HCT116 (cell line): Measurements from ENCODE around the gene SLC24A3. TPM values are rescaled to one million over a fixed set of nuclear protein-coding genes. Genes with fewer than 3 reads are reported as not detected.

Source experiments
- ATAC-seq: fragments of 200-7000 bp; cut with Tn5 transposase; 2 replicates; pipeline ENCODE4 v1.9.1; 2020; ENCODE audit warnings: mild to moderate bottlenecking, moderate library complexity
- BruUV-seq: library from RNA; stranded (reverse); fragments of 400-500 nt; replicated peaks from 2 replicates; lab custom pipeline; 2021; lab: Mats Ljungman, UMichigan
- CTCF ChIA-PET: fragments of 300-600 bp; sonication (Branson Sonifier 250); formaldehyde crosslinking; loops from one replicate; lab custom pipeline; 2021; ENCODE audit warnings: antibody characterized with exemption; lab: Charles Lee
- POLR2A ChIA-PET: fragments of 300-600, 350-600 bp; sonication (Branson Sonifier 250); formaldehyde crosslinking; loops from one replicate; lab custom pipeline; 2021; ENCODE audit warnings: antibody characterized with exemption; lab: Charles Lee
- RAD21 ChIA-PET, 2 experiments: fragments of 300-600 bp; sonication (Branson Sonifier 250); formaldehyde crosslinking; loops; one replicate each; lab custom pipeline; 2023; ENCODE audit warnings: low total read pairs in 2 of 2; ENCODE audit not compliant: uncharacterized antibody in 2 of 2, unreplicated experiment in 2 of 2, low non-redundant PET in 1 of 2; lab: Charles Lee
- DNase-seq: peaks from one replicate; pipeline ENCODE4 v3.0.0-alpha.2; 2010; ENCODE audit warnings: low read depth, low spot score
- H2AFZ ChIP-seq: fragments of 200-600 bp; shearing (Covaris generic), sonication (generic); 2 replicates; pipeline ENCODE4 v1.6.1; 2017; ENCODE audit warnings: low read depth, mixed run types, mixed read lengths, antibody characterized with exemption, low read length; ENCODE audit not compliant: poor library complexity, severe bottlenecking
- H3K27ac ChIP-seq: 2 replicates; pipeline ENCODE4 v1.5.1; 2012; ENCODE audit warnings: low read depth, low read length
- H3K27me3 ChIP-seq: fragments of 200-600 bp; sonication (generic); 2 replicates; pipeline ENCODE4 v1.6.1; 2016; ENCODE audit warnings: mixed run types, low read length, mixed read lengths; ENCODE audit not compliant: insufficient read depth
- H3K36me3 ChIP-seq, 2 experiments: fragments of 200-500 bp in 1 of 2; fragments of 200-600 bp in 1 of 2; sonication (Bioruptor generic) in 1 of 2; sonication (generic) in 1 of 2; 2 replicates each; pipeline versions ENCODE4 v1.5.1 to v1.6.1; 2014 to 2016; ENCODE audit warnings: low read length in 2 of 2, inconsistent platforms in 1 of 2, mixed read lengths in 1 of 2, mixed run types in 1 of 2; ENCODE audit not compliant: insufficient read depth in 2 of 2, control insufficient read depth in 1 of 2
- H3K4me1 ChIP-seq, 2 experiments: fragments of 200-600 bp in 1 of 2; sonication (generic) in 1 of 2; 2 replicates each; pipeline versions ENCODE4 v1.5.1 to v1.6.1; 2012 to 2017; ENCODE audit warnings: low read length in 2 of 2, inconsistent platforms in 1 of 2, mild to moderate bottlenecking in 1 of 2, mixed read lengths in 1 of 2, mixed run types in 1 of 2, moderate library complexity in 1 of 2; ENCODE audit not compliant: insufficient read depth in 2 of 2, control insufficient read depth in 1 of 2
- H3K4me2 ChIP-seq: fragments of 200-600 bp; sonication (generic); 2 replicates; pipeline ENCODE4 v1.6.1; 2017; ENCODE audit warnings: mixed run types, low read length, mixed read lengths
- H3K4me3 ChIP-seq, 2 experiments: fragments of 200-600 bp in 1 of 2; sonication (generic) in 1 of 2; replicated peaks in 1 of 2; 2 replicates each; pipeline ENCODE4 v1.5.1; 2011 to 2016; ENCODE audit warnings: low read length in 2 of 2, control low read depth in 1 of 2, low read depth in 1 of 2, mild to moderate bottlenecking in 1 of 2, mixed read lengths in 1 of 2, mixed run types in 1 of 2
- H3K79me2 ChIP-seq: fragments of 200-600 bp; sonication (generic); 2 replicates; pipeline ENCODE4 v1.6.1; 2017; ENCODE audit warnings: mild to moderate bottlenecking, mixed run types, low read length, moderate library complexity, mixed read lengths; ENCODE audit not compliant: insufficient read depth
- H3K9ac ChIP-seq: fragments of 200-600 bp; sonication (generic); 2 replicates; pipeline ENCODE4 v1.6.1; 2016; ENCODE audit warnings: low read length, mixed read lengths
- H3K9me2 ChIP-seq: fragments of 200-600 bp; sonication (generic), shearing (Covaris generic); 2 replicates; pipeline ENCODE4 v1.6.1; 2017; ENCODE audit warnings: mixed run types, mild to moderate bottlenecking, moderate library complexity; ENCODE audit not compliant: insufficient read depth
- H3K9me3 ChIP-seq, 2 experiments: fragments of 200-500 bp in 1 of 2; fragments of 200-600 bp in 1 of 2; sonication (Bioruptor generic) in 1 of 2; sonication (generic) in 1 of 2; 2 replicates each; pipeline ENCODE4 v1.6.1; 2014 to 2017; ENCODE audit warnings: low read length in 2 of 2, mixed read lengths in 2 of 2, inconsistent platforms in 1 of 2, low read depth in 1 of 2, mild to moderate bottlenecking in 1 of 2, mixed run types in 1 of 2, moderate library complexity in 1 of 2; ENCODE audit not compliant: control insufficient read depth in 1 of 2, insufficient read depth in 1 of 2
- H4K20me1 ChIP-seq: fragments of 200-600 bp; sonication (generic), shearing (Covaris generic); 2 replicates; pipeline ENCODE4 v1.6.1; 2017; ENCODE audit warnings: mixed run types, mild to moderate bottlenecking, moderate library complexity; ENCODE audit not compliant: insufficient read depth
- CEBPB ChIP-seq: IDR thresholded peaks from 2 replicates; pipeline ENCODE4 v1.6.1; 2012; ENCODE audit warnings: low read depth
- EGR1 ChIP-seq: IDR thresholded peaks from 2 replicates; pipeline ENCODE4 v1.6.1; 2012; ENCODE audit warnings: low read depth
- ELF1 ChIP-seq: IDR thresholded peaks from 2 replicates; pipeline ENCODE4 v1.6.1; 2012; ENCODE audit warnings: low read depth, borderline replicate concordance
- EZH2 ChIP-seq: fragments of 200-600 bp; sonication (generic); IDR thresholded peaks from 2 replicates; pipeline ENCODE4 v1.6.1; 2017; ENCODE audit warnings: antibody characterized with exemption, mixed run types
- EZH2phosphoT487 ChIP-seq: fragments of 200-600 bp; IDR thresholded peaks from 2 replicates; pipeline ENCODE4 v1.6.1; 2018; ENCODE audit warnings: antibody characterized with exemption, borderline replicate concordance
- FOSL1 ChIP-seq: IDR thresholded peaks from 2 replicates; pipeline ENCODE4 v1.6.1; 2012; ENCODE audit warnings: low read depth
- JUND ChIP-seq: IDR thresholded peaks from 2 replicates; pipeline ENCODE4 v1.6.1; 2012
- POLR2A ChIP-seq: IDR thresholded peaks from 2 replicates; pipeline ENCODE4 v1.7.0; 2011; ENCODE audit warnings: borderline replicate concordance; ENCODE audit not compliant: insufficient read depth, insufficient read length; ENCODE audit errors: extremely low read depth
- POLR2AphosphoS5 ChIP-seq: IDR thresholded peaks from 2 replicates; pipeline ENCODE4 v1.6.1; 2011; ENCODE audit warnings: mild to moderate bottlenecking, low read depth, low read length, moderate library complexity
- RAD21 ChIP-seq: IDR thresholded peaks from 2 replicates; pipeline ENCODE4 v1.6.1; 2012; ENCODE audit warnings: low read depth, mild to moderate bottlenecking
- SP1 ChIP-seq: IDR thresholded peaks from 2 replicates; pipeline ENCODE4 v1.6.1; 2012; ENCODE audit warnings: low read depth
- SRF ChIP-seq: IDR thresholded peaks from 2 replicates; pipeline ENCODE4 v1.6.1; 2012; ENCODE audit warnings: low read depth
- TCF7L2 ChIP-seq: IDR thresholded peaks from 2 replicates; pipeline ENCODE4 v1.7.0; 2011; ENCODE audit warnings: borderline replicate concordance, inconsistent platforms; ENCODE audit not compliant: insufficient read depth, insufficient read length; ENCODE audit errors: extremely low read depth
- ZFX ChIP-seq: fragments of 450-650 bp; IDR thresholded peaks from 2 replicates; pipeline ENCODE4 v1.6.1; 2017
- intact Hi-C: fragments of 100-400 bp; cut with micrococcal nuclease; formaldehyde crosslinking; loops from 2 replicates; pipeline ENCODE4 v1.10.0; 2022
- total RNA-seq: library from RNA; stranded (reverse); gene quantifications from one replicate; pipeline ENCODE4 v1.2.1, GENCODE V29; 2021; ENCODE audit not compliant: unreplicated experiment
- TF ChIP-seq, protein P1 (sequence below): IDR thresholded peaks from 2 replicates; pipeline ENCODE4 v1.6.1; 2012
- TF ChIP-seq, protein P2 (sequence below): IDR thresholded peaks from 2 replicates; pipeline ENCODE4 v1.6.1; 2011; ENCODE audit warnings: mild to moderate bottlenecking, low read length, moderate library complexity; ENCODE audit not compliant: insufficient replicate concordance; ENCODE audit errors: extremely low read depth
- TF ChIP-seq, protein P3 (sequence below): IDR thresholded peaks from 2 replicates; pipeline ENCODE4 v1.6.1; 2012; ENCODE audit warnings: low read depth
- TF ChIP-seq, protein P4 (sequence below), 3 experiments: fragments of 200-600 bp in 1 of 3; sonication (generic) in 1 of 3; IDR thresholded peaks in 2 of 3; conservative IDR thresholded peaks in 1 of 3; 2 replicates each; pipeline ENCODE4 v1.5.1; 2012 to 2017; ENCODE audit warnings: low read depth in 2 of 3, low read length in 2 of 3, antibody characterized with exemption in 1 of 3, borderline replicate concordance in 1 of 3, control low read depth in 1 of 3, mild to moderate bottlenecking in 1 of 3, mixed read lengths in 1 of 3, mixed run types in 1 of 3, moderate library complexity in 1 of 3; ENCODE audit not compliant: insufficient read depth in 1 of 3
- TF ChIP-seq, protein P5 (sequence below): IDR thresholded peaks from 2 replicates; pipeline ENCODE4 v1.6.1; 2012

SLC24A3 gene
- total RNA-seq, 1 experiment from 2014 or later: not detected

DNA sequence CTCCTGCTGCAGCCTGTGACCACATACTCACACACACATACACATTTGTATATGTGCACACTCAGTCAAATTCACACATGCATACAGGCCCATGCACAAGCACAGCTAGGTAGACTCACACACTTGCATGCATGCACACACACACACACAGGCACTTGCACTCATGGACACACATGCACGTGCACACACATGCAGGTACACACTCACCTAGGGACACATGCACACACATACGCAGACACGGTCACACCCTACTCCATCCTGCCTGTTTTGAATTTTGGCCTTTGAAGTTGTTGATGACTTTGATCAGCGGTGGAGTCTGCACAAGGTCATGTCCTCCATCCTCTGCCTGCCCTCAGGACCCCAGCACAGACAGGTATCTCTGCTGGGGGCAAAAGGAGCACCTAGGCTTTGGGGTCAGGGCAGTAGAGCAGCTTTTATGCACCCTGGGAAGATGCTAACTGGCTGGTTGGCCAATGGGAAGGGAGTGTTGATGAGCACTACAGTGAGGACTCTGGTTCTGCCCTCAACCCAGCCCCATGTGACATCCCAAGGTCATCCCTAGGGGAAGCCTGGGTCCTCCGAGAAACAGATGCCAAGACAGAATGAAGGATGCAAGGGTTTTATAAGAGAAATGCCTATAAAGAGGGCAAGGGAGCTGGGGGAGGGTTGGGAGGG lies 218.3 kb downstream of the SLC24A3 start:
- ChIA-PET RAD21 (no interaction called here), CTCF (no interaction called here), POLR2A (no interaction called here)
- H3K4me2 ChIP-seq: no peak overlapping the region
- H2AFZ ChIP-seq: no peak overlapping the region
- intact Hi-C loops: no loop called here
- TF ChIP-seq, protein P1, sequence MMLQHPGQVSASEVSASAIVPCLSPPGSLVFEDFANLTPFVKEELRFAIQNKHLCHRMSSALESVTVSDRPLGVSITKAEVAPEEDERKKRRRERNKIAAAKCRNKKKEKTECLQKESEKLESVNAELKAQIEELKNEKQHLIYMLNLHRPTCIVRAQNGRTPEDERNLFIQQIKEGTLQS: no peak
- TF ChIP-seq SRF (no peak), SP1 (no peak), EGR1 (no peak), EZH2 (no peak), FOSL1 (no peak), ELF1 (no peak), POLR2AphosphoS5 (no peak), JUND (no peak), ZFX (no peak), EZH2phosphoT487 (no peak), RAD21 (no peak), TCF7L2 (no peak), POLR2A (no peak), CEBPB (no peak)
- TF ChIP-seq, protein P2, sequence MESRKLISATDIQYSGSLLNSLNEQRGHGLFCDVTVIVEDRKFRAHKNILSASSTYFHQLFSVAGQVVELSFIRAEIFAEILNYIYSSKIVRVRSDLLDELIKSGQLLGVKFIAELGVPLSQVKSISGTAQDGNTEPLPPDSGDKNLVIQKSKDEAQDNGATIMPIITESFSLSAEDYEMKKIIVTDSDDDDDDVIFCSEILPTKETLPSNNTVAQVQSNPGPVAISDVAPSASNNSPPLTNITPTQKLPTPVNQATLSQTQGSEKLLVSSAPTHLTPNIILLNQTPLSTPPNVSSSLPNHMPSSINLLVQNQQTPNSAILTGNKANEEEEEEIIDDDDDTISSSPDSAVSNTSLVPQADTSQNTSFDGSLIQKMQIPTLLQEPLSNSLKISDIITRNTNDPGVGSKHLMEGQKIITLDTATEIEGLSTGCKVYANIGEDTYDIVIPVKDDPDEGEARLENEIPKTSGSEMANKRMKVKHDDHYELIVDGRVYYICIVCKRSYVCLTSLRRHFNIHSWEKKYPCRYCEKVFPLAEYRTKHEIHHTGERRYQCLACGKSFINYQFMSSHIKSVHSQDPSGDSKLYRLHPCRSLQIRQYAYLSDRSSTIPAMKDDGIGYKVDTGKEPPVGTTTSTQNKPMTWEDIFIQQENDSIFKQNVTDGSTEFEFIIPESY: no peak
- TF ChIP-seq, protein P3, sequence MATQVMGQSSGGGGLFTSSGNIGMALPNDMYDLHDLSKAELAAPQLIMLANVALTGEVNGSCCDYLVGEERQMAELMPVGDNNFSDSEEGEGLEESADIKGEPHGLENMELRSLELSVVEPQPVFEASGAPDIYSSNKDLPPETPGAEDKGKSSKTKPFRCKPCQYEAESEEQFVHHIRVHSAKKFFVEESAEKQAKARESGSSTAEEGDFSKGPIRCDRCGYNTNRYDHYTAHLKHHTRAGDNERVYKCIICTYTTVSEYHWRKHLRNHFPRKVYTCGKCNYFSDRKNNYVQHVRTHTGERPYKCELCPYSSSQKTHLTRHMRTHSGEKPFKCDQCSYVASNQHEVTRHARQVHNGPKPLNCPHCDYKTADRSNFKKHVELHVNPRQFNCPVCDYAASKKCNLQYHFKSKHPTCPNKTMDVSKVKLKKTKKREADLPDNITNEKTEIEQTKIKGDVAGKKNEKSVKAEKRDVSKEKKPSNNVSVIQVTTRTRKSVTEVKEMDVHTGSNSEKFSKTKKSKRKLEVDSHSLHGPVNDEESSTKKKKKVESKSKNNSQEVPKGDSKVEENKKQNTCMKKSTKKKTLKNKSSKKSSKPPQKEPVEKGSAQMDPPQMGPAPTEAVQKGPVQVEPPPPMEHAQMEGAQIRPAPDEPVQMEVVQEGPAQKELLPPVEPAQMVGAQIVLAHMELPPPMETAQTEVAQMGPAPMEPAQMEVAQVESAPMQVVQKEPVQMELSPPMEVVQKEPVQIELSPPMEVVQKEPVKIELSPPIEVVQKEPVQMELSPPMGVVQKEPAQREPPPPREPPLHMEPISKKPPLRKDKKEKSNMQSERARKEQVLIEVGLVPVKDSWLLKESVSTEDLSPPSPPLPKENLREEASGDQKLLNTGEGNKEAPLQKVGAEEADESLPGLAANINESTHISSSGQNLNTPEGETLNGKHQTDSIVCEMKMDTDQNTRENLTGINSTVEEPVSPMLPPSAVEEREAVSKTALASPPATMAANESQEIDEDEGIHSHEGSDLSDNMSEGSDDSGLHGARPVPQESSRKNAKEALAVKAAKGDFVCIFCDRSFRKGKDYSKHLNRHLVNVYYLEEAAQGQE: no peak
- TF ChIP-seq, protein P4, sequence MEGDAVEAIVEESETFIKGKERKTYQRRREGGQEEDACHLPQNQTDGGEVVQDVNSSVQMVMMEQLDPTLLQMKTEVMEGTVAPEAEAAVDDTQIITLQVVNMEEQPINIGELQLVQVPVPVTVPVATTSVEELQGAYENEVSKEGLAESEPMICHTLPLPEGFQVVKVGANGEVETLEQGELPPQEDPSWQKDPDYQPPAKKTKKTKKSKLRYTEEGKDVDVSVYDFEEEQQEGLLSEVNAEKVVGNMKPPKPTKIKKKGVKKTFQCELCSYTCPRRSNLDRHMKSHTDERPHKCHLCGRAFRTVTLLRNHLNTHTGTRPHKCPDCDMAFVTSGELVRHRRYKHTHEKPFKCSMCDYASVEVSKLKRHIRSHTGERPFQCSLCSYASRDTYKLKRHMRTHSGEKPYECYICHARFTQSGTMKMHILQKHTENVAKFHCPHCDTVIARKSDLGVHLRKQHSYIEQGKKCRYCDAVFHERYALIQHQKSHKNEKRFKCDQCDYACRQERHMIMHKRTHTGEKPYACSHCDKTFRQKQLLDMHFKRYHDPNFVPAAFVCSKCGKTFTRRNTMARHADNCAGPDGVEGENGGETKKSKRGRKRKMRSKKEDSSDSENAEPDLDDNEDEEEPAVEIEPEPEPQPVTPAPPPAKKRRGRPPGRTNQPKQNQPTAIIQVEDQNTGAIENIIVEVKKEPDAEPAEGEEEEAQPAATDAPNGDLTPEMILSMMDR (IDR thresholded peaks at IDR 0.05 in 2 of 3, conservative IDR thresholded peaks at IDR 0.05 in 1 of 3; ENCODE audit: borderline replicate concordance in 1 of 3, insufficient read depth in 1 of 3, low read depth in 2 of 3, low read length in 2 of 3): no peak
- TF ChIP-seq, protein P5, sequence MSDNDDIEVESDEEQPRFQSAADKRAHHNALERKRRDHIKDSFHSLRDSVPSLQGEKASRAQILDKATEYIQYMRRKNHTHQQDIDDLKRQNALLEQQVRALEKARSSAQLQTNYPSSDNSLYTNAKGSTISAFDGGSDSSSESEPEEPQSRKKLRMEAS: no peak
- H3K9me2 ChIP-seq: no peaks in the 10 kb centered on the region
- no peaks in the 10 kb centered on the region for H3K79me2 ChIP-seq
- H3K27ac ChIP-seq: no peak overlapping the region
- no peaks in the 10 kb centered on the region for H3K4me1 ChIP-seq
- BruUV-seq: no TSS peak
- no peaks in the 10 kb centered on the region for H3K36me3 ChIP-seq
- no peak overlapping the region for H3K4me3 ChIP-seq
- no peak for DNase-seq
- no peaks in the 10 kb centered on the region for H4K20me1 ChIP-seq
- ATAC-seq: no peak
- no peaks in the 10 kb centered on the region; a peak in 1 of 4 replicates for H3K9me3 ChIP-seq
- H3K27me3 ChIP-seq: no peaks in the 10 kb centered on the region
- no peak overlapping the region for H3K9ac ChIP-seq
